Measurements from ENCODE around the gene SYP. TPM values are rescaled to one million over a fixed set of nuclear protein-coding genes. Genes with fewer than 3 reads are reported as not detected.

Gene SYP
- total and polyA plus RNA-seq, 2 donors (not counting 3 experiments of a cell fraction or from before 2014, with no cell fraction given) = 0.21 to 0.77 TPM

- FAIRE-seq = no peak
- Histone ChIP-seq H3K9me1 (replicated peaks; ENCODE audit: control insufficient read depth, extremely low read depth, insufficient read depth, low read length) (no peaks in the 10 kb centered on the region), H3K9ac (replicated peaks; ENCODE audit: extremely low read depth, insufficient read depth, low read length) (no peak overlapping the region), H3K36me3 (ENCODE audit: control insufficient read depth in 2 of 2, extremely low read depth in 1 of 2, insufficient read depth in 2 of 2, low read length in 2 of 2) (peaks cover 0 to 6% of the 10 kb centered on the region in 2 experiments), H3K4me3 (replicated peaks in 1 of 3; ENCODE audit: insufficient read depth in 1 of 3, low read depth in 1 of 3, low read length in 3 of 3) (no peak overlapping the region), H4K20me1 (replicated peaks; ENCODE audit: control insufficient read depth, extremely low read depth, insufficient read depth, low read length) (no peaks in the 10 kb centered on the region), H3K27me3 (ENCODE audit: control insufficient read depth in 2 of 2, insufficient read depth in 2 of 2, low read length in 2 of 2) (no peaks in the 10 kb centered on the region), H3K9me3 (replicated peaks; ENCODE audit: control insufficient read depth, insufficient read depth, low read length) (no peaks in the 10 kb centered on the region), H3K79me2 (ENCODE audit: control insufficient read depth, insufficient read depth, low read length) (peaks cover 15% of the 10 kb centered on the region), H3K27ac (ENCODE audit: insufficient read depth, low read depth, low read length) (no peak overlapping the region), H3K4me1 (ENCODE audit: control insufficient read depth, extremely low read depth, insufficient read depth, low read length) (peaks cover 5% of the 10 kb centered on the region), H3K4me2 (ENCODE audit: insufficient read depth, low read length) (no peak overlapping the region), H2AFZ (ENCODE audit: low read depth, low read length) (no peak overlapping the region)
- dilution Hi-C loops (cut with MboI; ENCODE audit: extremely low pct_ligation_motif_present, low sequenced_read_pairs) (no loop called here), intact Hi-C loops (cut with micrococcal nuclease) (no loop called here)
- TF ChIP-seq EZH2 (IDR thresholded peaks at IDR 0.05; ENCODE audit: borderline replicate concordance, low read depth, low read length, severe bottlenecking) (no peak), POLR2A (IDR thresholded peaks at IDR 0.05; ENCODE audit: low read depth, low read length) (no peak), JUN (IDR thresholded peaks at IDR 0.05; ENCODE audit: borderline replicate concordance, insufficient read depth, insufficient read length, low read depth) (no peak), POLR2AphosphoS5 (IDR thresholded peaks at IDR 0.05; ENCODE audit: insufficient read depth, low read depth, low read length) (no peak), GATA2 (IDR thresholded peaks at IDR 0.05; ENCODE audit: insufficient read depth, insufficient read length, low read depth, low read length) (no peak), FOS (IDR thresholded peaks at IDR 0.05; ENCODE audit: borderline replicate concordance, insufficient read depth, low read length) (no peak), MYC (IDR thresholded peaks at IDR 0.05; ENCODE audit: low read depth, low read length) (no peak)
- TF ChIP-seq, protein P1, sequence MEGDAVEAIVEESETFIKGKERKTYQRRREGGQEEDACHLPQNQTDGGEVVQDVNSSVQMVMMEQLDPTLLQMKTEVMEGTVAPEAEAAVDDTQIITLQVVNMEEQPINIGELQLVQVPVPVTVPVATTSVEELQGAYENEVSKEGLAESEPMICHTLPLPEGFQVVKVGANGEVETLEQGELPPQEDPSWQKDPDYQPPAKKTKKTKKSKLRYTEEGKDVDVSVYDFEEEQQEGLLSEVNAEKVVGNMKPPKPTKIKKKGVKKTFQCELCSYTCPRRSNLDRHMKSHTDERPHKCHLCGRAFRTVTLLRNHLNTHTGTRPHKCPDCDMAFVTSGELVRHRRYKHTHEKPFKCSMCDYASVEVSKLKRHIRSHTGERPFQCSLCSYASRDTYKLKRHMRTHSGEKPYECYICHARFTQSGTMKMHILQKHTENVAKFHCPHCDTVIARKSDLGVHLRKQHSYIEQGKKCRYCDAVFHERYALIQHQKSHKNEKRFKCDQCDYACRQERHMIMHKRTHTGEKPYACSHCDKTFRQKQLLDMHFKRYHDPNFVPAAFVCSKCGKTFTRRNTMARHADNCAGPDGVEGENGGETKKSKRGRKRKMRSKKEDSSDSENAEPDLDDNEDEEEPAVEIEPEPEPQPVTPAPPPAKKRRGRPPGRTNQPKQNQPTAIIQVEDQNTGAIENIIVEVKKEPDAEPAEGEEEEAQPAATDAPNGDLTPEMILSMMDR (IDR thresholded peaks at IDR 0.05; ENCODE audit: extremely low read depth in 1 of 2, insufficient read depth in 1 of 2, low read depth in 1 of 2, low read length in 2 of 2) = no peak
- TF ChIP-seq, protein P2, sequence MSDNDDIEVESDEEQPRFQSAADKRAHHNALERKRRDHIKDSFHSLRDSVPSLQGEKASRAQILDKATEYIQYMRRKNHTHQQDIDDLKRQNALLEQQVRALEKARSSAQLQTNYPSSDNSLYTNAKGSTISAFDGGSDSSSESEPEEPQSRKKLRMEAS (IDR thresholded peaks at IDR 0.05; ENCODE audit: insufficient read depth, insufficient read length) = no peak
- ChIA-PET CTCF (no interaction called here), POLR2A (no interaction called here)
- no TSS peak for BruUV-seq (replicated peaks)
- no peak for DNase-seq (ENCODE audit: low read depth, low spot score)
Measured at GRCh38 chrX:49177873-49178480, 22.0 kb downstream of the SYP start.
